PC-3 (cell line): ENCODE results near the gene SLCO3A1.

Experiments used
- CTCF ChIP-seq: fragments of 300-600 bp; sonication (generic); conservative IDR thresholded peaks from 2 replicates; pipeline ENCODE4 v1.5.1; 2017; ENCODE audit warnings: antibody characterized with exemption, low read depth, mild to moderate bottlenecking, low read length
- EZH2 ChIP-seq: fragments of 300-600 bp; sonication (generic); IDR thresholded peaks from one replicate; pipeline ENCODE4 v1.6.1; 2017; ENCODE audit warnings: antibody characterized with exemption, mild to moderate bottlenecking, low read length; ENCODE audit not compliant: unreplicated experiment

- no peak for TF ChIP-seq CTCF
- no peak for TF ChIP-seq EZH2
Observed at GRCh38 chr15:91874992-91875660, 21.6 kb downstream of the SLCO3A1 start.
